ENCODE measurements around the gene FGF23. TPM values are rescaled to one million over a fixed set of nuclear protein-coding genes. Genes with fewer than 3 reads are reported as not detected.

Gene FGF23
- total RNA-seq, 1 experiment from 2014 or later, result 0.24 TPM

- WGBS (ENCODE audit: extremely low coverage, insufficient read length, low lambda C conversion rate), result no CpG with 5 or more reads among the region's 4 CpGs
- Histone ChIP-seq H4K91ac (ENCODE audit: insufficient read length, low read depth, low read length) (no peak overlapping the region), H3K56ac (ENCODE audit: insufficient read length, low read depth, low read length) (no peak overlapping the region), H4K20me1 (ENCODE audit: control insufficient read depth, insufficient read depth, insufficient read length) (no peaks in the 10 kb centered on the region), H3K23me2 (ENCODE audit: insufficient read length, low read depth, low read length, poor library complexity, severe bottlenecking) (peaks cover 4% of the 10 kb centered on the region), H3K9ac (ENCODE audit: extremely low read depth, insufficient read length, low read length) (no peak overlapping the region), H3K79me1 (ENCODE audit: insufficient read depth, low read depth, low read length, poor library complexity, severe bottlenecking) (peaks cover 7% of the 10 kb centered on the region), H2BK12ac (ENCODE audit: insufficient read length, low read depth, low read length) (no peak overlapping the region), H3K27ac (ENCODE audit: insufficient read length, low read depth, low read length) (no peak overlapping the region), H2BK20ac (ENCODE audit: low read depth, low read length, poor library complexity, severe bottlenecking) (no peak overlapping the region), H2AFZ (ENCODE audit: low read length) (no peak overlapping the region), H3K4me1 (ENCODE audit: insufficient read depth, low read length) (no peaks in the 10 kb centered on the region; the same call in 1 of the 2 replicates), H2AK5ac (ENCODE audit: insufficient read length, low read length) (no peak overlapping the region), H3K27me3 (ENCODE audit: insufficient read depth, low read length) (no peaks in the 10 kb centered on the region), H3K9me3 (ENCODE audit: control insufficient read depth, low read depth, low read length) (no peaks in the 10 kb centered on the region), H4K8ac (replicated peaks; ENCODE audit: insufficient read length, low read depth, low read length) (no peak overlapping the region), H3K4me2 (ENCODE audit: insufficient read depth, insufficient read length, low read length) (no peak overlapping the region), H3K18ac (ENCODE audit: insufficient read length, low read depth, low read length) (no peak overlapping the region), H3K23ac (ENCODE audit: insufficient read length, low read depth, low read length) (no peak overlapping the region), H4K5ac (ENCODE audit: insufficient read length, low read depth, low read length) (no peak overlapping the region), H2BK5ac (ENCODE audit: insufficient read length, low read length) (no peak overlapping the region), H2BK120ac (ENCODE audit: low read depth, low read length, poor library complexity, severe bottlenecking) (no peak overlapping the region), H3K4ac (ENCODE audit: low read depth, low read length) (no peak overlapping the region), H3K14ac (ENCODE audit: insufficient read depth, low read length) (no peak overlapping the region), H2BK15ac (ENCODE audit: low read depth, low read length) (no peak overlapping the region), H3T11ph (ENCODE audit: low read length) (no peak overlapping the region), H3K79me2 (ENCODE audit: insufficient read depth, low read length) (peaks cover 2% of the 10 kb centered on the region; the same call in 1 of the 2 replicates)
- TF ChIP-seq, protein P1, sequence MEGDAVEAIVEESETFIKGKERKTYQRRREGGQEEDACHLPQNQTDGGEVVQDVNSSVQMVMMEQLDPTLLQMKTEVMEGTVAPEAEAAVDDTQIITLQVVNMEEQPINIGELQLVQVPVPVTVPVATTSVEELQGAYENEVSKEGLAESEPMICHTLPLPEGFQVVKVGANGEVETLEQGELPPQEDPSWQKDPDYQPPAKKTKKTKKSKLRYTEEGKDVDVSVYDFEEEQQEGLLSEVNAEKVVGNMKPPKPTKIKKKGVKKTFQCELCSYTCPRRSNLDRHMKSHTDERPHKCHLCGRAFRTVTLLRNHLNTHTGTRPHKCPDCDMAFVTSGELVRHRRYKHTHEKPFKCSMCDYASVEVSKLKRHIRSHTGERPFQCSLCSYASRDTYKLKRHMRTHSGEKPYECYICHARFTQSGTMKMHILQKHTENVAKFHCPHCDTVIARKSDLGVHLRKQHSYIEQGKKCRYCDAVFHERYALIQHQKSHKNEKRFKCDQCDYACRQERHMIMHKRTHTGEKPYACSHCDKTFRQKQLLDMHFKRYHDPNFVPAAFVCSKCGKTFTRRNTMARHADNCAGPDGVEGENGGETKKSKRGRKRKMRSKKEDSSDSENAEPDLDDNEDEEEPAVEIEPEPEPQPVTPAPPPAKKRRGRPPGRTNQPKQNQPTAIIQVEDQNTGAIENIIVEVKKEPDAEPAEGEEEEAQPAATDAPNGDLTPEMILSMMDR (conservative IDR thresholded peaks at IDR 0.05), result no peak
- peaks cover 10 to 18% (median 18%) of the 10 kb centered on the region in 3 experiments for H3K36me3 Mint-ChIP-seq (ENCODE audit: insufficient read depth in 1 of 3, low read depth in 3 of 3)
- peaks cover 3 to 4% of the 10 kb centered on the region in 2 experiments for H3K9me3 Mint-ChIP-seq
- no peak for DNase-seq
- H3K4me3 Mint-ChIP-seq, result no peak overlapping the region
- peaks cover 20% of the 10 kb centered on the region in 2 experiments for H3K4me1 Mint-ChIP-seq
- H3K27ac Mint-ChIP-seq, result no peak overlapping the region
- H3K27me3 Mint-ChIP-seq (ENCODE audit: low read depth), result peaks cover 15% of the 10 kb centered on the region
Observed at GRCh38 chr12:4323396-4323795, 56.1 kb downstream of the FGF23 start.

All from H9 (cell line).